GM18868 (cell line): ENCODE results near the gene TBC1D2.
"Not testable (repeated sequence)": the region's sequence is repeated elsewhere in the genome, so short reads cannot be mapped to it uniquely, and the experiment has no call there.

Source experiments
- ATAC-seq: cut with Tn5 transposase; IDR thresholded peaks from one replicate; pipeline ENCODE4 v1.9.1; 2021; ENCODE audit warnings: mild to moderate bottlenecking, moderate library complexity; ENCODE audit not compliant: unreplicated experiment

TBC1D2 gene

DNA sequence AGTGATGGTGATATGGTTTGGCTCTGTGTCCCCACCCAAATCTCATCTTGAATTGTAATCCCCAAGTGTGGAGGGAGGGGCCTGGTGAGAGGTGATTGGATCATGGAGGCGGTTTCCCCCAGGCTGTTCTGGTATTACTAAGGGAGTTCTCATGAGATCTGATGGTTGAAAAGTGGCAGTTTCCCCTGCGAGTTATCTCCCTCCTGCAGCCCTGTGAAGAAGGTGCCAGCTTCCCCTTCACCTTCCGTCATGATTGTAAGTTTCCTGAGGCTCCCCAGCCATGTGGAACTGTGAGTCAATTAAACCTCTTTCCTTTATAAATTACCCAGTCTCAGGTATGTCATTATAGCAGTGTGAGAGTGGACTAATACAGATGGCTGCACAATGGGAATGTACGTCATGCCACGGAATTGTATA lies 80.9 kb downstream of the TBC1D2 start:
- ATAC-seq: not testable (repeated sequence)

DNA sequence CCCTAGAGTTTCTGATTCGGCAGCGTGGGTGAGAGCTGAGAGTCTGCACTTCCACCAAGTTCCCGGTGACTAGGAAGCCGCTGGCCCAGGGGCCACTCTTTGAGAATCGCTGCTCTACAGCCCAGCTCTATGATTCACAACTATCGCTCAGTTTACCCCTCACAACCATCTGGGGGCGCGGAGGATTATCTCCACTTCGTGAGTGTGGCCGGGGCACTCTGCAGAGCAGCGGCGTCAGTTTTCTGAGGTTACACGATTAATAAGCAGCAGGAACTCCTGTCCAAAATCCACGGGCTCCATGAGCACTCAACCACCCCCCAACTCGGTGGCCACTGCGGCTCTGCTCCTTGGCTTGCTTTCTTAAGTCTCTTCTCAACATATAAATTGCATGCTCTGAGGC lies 82.3 kb downstream of the TBC1D2 start:
- ATAC-seq: no peak

DNA sequence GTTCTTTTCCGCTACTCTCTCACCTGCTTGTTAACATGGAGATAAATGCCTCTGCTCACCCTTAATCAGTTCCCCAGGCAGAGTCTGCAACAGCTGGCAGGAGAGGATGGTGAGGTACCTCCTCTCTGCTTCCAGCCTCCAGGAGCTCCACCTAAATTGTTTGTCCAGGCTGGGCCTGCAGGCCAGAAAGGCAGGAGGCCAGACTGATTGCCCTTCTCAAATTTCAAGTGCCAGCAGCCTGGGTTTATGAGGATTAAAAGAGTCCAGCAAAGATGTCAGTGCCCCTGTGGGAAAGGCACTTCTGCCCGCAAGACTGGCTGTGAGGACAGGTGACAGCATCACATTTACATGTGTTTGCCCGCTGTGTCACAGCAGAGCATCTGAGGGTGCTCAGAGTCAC lies 82.8 kb downstream of the TBC1D2 start:
- ATAC-seq: no peak

DNA sequence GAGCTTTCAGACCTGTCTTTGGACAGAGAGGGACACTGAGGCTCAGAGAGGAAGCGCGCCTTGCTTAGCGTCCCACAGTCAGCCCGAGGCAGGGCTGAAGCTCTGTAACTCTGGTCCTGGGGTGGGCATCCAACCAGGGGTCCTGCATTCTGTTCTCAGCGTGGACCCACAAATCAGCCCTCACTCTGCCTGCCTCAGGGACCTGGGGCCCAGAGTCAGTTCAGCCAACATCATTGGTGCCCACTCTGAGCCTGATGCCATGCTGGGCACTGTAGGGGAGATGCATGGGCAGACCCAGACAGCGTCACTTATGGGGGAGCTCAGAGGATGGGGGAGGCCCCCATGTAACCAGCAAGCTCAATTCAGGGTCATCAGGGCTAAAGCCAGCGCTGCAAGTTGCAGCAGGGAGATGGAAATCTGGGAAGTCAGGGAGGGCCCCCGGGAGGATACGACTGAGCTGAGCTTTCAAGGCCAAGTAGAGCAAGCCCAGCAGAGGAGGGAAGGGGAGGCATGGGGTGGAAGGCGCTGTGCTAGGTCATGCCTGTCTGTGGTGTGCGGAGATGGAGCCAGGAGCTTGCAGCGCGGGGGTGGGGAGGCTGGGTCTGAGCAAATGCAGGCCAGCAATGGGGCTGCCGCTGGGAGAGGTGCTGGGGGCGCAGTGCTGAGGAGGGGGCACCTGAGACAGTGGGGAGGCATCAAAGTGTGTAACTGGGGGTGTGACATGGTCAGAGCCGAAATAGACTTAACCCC lies 84.1 kb downstream of the TBC1D2 start:
- ATAC-seq: no peak

DNA sequence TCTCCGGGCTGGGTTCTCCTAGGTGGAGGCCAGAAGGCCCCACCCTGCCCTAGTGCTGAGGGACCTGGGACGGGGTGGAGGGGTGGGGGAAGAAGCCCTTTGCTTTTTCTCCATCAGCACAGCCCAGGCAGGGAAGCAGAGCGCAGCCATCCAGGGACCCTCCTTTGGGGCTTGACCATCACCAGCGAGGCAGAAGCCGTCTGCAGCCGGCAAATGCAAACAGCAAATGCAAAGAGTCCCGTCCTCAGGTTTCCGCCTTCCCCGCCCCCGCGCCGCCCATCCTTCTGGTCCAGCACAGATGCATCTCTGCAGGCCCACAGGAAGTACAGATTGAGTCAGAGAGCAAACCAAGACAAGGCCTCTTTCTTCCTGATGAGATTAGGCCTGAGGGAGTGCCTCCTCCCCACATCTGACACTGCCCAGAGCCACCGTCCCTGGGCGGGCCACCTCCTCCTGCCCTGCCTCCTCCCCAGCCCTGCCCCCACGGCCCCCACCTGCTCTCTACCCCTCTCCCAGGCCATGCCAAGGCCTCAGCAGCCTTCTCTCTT lies 86.4 kb downstream of the TBC1D2 start:
- ATAC-seq: no peak

DNA sequence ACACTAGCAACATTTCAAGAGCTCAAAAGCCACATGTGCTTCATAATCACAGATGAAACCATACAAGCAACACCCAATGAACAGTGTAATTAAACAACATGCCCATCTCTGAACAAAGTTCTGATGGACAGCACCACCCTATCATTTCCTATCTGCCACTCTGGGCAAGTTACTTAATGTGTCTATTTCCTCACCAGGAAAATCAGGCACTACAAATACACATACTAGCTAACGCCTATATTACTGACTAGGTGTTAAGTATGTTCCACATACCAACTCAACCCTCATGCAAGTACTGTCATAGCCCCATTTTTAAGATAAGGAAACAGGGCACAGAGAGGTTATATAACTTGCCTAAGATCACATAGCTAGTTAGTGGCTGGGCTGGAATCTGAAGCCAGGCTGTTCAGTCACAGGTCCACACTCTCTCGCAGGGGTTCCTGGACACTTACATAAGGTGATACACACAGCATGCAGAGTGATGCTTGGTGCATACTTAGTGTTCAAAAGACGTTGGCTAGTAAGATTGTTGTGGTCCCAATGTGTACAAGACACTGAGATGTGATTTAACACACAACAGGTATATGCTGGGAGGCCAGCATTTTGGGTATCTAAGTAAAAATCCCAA lies 87.2 kb downstream of the TBC1D2 start:
- no peak for ATAC-seq

DNA sequence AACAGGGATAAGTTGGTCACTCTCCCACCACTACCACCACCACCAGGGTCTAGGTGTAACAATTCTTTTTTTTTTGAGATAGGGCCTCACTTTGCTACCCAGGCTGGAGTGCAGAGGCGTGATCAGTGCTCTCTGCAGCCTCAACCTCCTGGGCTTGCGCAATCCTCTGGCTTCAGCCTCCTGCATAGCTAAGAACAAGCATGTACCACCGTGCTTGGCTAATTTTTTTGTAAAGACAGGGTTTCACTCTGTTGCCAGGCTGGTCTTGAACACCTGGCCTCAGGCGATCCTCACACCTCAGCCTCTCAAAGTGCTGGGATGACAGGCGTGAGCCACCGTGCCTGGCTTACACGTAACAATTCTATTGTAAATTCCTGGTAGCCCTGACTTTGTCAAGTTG lies 90.5 kb downstream of the TBC1D2 start:
- ATAC-seq: no peak

DNA sequence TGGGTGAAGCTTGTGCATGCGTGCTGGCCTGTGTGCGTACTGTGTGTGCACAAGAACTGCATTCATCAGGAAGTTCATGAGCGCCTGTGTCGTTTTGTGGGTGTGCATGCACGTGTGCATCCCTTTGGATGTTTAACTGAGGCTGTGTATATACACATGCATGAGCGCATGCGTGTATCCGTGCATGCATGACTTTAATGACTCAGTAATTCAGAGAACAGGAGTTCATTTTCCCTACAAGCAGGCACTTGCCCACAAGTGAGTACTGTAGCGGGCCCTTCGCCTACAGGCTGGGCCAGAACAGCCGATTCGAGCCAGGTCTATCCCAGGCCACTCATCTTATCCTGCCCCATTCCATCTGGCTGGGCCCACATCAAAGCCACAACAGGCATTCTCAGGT lies 92.8 kb downstream of the TBC1D2 start:
- no peak for ATAC-seq

DNA sequence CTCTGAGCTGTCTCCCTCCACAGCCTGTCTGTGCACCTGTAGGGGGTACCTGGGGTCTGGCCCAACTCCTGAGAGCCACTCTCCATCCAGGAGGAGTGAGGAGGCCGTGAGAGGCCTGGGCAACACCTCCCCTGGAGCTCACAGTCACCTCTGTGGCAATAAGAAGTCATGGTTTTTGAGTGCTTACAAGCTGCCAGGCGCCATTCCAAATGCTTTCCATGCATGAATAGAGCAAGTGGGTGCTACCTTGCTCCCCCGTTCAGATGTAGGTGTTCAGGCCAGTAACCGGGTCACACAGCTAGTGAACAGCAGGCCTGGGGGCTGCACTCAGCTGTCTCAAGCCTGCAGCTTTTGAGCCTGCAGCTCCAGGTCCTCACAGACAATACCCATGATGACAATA lies 93.6 kb downstream of the TBC1D2 start:
- ATAC-seq: no peak

DNA sequence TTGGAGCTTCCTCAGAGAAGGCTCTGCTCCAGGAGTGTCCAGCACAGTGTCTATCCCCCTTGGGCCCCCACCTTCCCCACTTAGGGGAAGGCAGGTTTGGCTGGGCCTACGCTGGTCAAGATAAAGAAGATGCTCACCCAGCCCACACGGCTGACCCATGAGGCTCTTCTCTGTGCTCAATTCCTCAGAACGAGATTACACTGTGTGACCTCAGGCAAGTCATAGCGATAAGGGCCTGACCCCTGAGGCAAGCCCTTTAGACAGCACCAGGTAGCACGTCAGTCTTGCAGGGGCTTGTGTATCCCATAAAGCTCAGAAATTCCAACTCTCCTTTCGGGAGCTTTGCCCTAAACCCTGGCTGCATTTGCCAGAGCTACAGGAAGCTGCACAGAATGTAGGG lies 95.7 kb downstream of the TBC1D2 start:
- no peak for ATAC-seq

DNA sequence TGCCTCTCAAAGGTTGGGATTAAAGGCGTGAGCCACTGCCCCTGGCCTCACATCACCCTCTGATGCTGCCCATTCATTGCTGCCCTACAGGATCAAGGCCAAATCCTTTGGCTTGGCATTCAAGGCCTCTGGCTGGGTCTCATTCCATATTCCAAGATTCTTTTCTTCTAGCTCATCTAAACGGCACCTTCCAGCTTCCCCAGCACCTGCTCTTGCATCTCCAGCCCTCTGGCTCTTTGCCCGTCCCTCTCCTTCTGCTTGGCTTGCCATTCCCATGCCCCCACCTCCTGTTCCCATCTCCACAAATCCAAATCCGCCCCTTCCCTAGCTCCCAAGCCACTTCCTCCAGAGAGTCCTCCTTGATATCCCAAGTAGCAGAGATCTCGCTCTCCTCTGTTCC lies 96.1 kb downstream of the TBC1D2 start:
- ATAC-seq: no peak

DNA sequence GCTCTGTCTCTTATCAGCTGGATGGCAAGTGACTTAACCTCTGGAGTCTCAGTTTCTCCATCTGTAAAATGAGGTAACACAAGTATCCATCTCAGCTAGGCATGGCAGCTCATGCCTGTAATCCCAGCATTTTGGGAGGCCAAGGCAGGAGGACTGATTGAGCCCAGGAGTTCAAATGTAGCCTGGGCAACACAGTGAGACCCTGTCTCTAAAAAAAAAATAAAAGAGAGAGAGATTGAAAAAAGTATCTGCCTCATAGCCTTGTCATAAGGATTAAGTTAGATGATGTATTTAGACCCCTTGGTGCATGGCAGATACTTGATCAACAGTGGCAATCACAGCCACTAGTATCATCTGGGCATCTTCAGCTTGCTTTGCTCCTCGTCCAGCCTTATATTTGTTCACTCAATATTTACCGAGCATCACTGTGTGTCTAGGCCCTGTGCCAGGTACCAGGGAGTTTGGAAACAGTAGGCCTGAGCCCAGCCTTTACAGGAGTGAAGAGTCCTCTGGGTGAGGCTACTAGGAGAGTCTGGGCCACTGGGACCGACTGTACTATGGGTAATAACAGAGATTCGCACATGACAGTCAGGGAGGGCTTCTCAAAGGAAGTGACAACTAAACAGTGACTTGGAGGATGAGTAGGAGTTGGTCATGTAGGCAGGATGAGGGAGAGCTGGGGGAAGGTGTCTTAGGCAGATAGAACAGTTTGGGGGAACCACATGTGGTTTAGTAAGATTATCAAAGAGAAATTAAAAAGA lies 97.2 kb downstream of the TBC1D2 start:
- no peak for ATAC-seq

DNA sequence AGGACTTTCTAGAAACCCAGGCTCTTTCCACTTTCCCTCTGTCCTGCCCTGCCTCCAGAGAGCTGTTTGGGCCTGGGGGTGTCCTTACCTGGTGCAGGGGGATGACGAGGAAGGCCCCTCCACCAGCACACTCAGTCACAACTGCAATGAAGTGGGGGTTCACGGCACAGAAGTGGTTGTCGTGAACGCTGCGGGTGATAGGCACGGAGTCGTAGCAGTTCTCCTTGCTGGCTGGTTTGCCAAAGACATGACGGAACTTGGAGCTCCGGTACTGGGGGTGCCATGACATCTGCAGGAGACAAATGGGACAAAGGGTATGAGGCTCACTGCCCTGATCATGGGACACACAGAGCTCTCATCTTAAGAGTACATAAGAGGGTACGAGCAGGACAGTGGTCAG lies 98.1 kb downstream of the TBC1D2 start:
- ATAC-seq: no peak

DNA sequence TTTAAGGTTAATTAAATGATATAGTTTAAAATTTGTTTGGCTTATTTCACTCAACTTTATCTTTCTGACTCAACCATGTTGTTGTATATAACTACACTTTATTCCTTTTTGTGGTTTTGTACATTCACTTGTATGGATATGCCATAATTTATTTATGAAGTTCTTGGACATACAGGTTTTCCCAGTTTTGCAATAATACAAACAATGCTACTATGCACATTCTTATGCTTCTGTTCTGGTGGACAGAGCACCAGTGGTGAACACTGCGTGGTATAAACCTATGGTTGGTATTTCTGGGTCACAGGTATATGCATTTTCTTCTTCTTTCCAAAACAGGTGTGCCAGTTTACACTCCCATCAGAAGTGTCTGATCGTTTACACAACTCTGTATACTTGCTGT lies 100.8 kb downstream of the TBC1D2 start:
- ATAC-seq: no peak

DNA sequence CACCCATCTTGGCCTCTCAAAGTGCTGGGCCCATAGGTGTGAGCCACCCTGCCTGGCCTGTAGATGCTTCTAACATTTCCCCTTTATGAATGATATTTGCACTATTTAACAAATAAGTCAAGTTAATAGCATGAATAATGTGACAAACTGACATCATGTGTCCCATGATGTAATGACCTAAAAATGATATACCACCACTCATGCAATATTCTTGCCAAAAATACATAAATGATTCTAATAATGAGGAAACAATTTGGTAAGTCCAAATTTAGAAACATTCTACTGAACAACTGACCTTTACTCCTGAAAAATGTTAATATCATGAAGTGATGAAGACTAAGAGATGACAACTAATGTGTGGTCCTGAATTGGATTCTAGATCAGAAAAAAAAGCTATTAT lies 102.9 kb downstream of the TBC1D2 start:
- ATAC-seq: no peak

DNA sequence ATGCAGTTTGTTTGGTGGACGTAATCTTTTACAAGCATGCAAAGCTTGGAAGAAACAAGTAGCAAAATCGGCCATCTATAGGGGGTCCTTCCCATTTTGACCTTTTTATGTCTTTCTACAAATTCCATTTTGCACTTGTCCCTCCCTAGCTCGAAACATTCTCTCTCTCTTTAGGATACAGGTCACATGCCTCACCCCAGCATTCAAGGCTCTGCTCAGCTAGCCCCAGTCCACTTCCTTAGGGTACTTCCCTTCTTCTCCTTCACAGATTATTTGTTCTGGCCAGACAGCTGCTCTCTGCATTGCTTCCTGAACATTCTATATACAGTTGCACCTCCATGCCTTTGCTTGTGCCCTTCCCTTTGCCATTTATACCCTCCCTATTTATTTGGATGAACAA lies 104.7 kb downstream of the TBC1D2 start:
- no peak for ATAC-seq

DNA sequence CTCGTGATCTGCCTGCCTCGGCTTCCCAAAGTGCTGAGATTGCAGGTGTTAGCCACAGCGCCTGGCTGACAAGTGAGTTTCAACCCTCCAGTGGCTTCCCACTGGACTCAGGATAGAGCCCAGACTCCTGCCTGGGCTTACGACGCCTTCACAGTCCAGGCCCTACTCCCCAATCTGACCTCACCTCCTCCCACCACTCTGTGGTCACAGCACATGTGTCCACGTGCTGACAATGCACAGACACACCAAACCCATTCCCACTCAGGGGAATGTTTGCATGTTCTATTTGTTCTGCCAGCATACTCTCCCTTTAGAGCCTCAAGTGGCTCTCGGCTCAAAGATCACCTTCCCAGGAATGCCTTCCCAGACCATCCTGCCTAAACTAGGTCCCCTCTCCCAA lies 105.3 kb downstream of the TBC1D2 start:
- ATAC-seq: no peak

DNA sequence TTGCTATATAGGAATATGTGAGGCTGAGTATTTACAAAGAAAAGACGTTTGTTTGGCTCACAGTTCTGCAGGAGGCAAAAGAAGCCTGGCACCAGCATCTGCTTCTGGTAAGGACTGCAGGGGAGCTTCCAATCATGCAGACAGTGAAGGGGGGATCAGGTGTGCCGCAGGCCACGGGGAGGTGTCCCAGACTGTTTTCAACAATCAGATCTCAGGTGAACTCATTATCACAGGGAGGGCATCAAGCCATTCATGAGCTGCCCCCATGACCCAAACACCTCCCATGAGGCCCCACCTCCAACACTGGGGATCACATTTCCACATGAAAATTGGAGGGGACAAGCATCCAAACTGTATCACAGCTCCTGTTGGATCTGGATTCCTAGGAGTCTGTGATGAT lies 106.0 kb downstream of the TBC1D2 start:
- no peak for ATAC-seq
